Nephron (organoid): ENCODE results near the gene ADAMTS12.

ENCODE experiments used
- H3K27ac Mint-ChIP-seq, 3 experiments: 2 replicates each; pipeline ENCODE4 v1.8.0; 2020; ENCODE audit warnings: mixed read lengths in 3 of 3, mild to moderate bottlenecking in 2 of 3, moderate library complexity in 1 of 3
- H3K27me3 Mint-ChIP-seq: 2 replicates; pipeline ENCODE4 v1.8.0; 2021; ENCODE audit warnings: low read depth, mild to moderate bottlenecking, moderate library complexity, mixed read lengths
- H3K36me3 Mint-ChIP-seq: 2 replicates; pipeline ENCODE4 v1.8.0; 2020; ENCODE audit warnings: low read depth, mixed read lengths
- H3K4me1 Mint-ChIP-seq: 2 replicates; pipeline ENCODE4 v1.8.0; 2020; ENCODE audit warnings: mixed read lengths
- H3K4me3 Mint-ChIP-seq, 3 experiments: 2 replicates each; pipeline ENCODE4 v1.8.0; 2020; ENCODE audit warnings: mild to moderate bottlenecking in 3 of 3, mixed read lengths in 3 of 3, moderate library complexity in 2 of 3
- H3K9me3 Mint-ChIP-seq: 2 replicates; pipeline ENCODE4 v1.8.0; 2020; ENCODE audit warnings: mixed read lengths
- CTCF ChIP-seq, 3 experiments: fragments of 200-600 bp; sonication (generic); IDR thresholded peaks; one replicate each; pipeline ENCODE4 v1.5.0; 2021; ENCODE audit warnings: antibody characterized with exemption in 3 of 3; ENCODE audit not compliant: unreplicated experiment in 3 of 3

The ADAMTS12 gene

DNA sequence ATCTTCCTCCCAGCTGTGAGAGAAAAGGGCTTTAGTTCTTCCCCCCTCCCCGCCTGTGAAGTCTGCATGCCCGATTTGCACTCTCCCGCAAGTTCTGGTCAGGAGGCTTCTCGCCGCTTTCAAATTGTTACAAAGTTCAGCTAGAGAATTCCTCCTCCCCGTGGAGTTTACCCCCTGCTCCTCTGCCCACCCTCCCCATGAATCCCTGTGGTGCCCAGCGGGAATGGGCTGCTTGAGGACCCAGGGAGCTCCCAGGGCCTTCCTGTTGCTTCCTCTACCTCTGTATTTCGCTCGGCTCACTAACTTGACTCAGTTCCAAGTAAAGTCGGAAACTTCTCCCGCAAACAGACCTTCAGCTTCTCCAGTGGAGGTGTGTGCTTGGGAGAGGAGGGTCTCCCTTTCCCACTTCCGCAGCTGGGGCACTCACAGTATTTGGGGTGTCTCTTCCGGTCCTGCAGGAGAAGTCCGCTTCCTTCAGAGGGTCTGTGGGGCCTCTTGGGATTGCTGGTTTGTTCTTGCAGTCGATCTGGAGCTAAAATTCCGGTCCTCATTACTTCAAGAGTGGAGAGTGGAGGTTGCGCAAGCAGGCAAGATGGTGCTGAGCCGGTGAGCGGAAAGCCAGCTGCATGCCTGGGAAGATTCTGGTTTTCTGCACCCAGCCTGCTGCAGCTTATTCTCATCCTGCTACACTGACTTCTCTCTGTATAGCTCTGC is 97.8 kb downstream of the ADAMTS12 start:
- peak overlapping the region; percentile 40 to 43 (median 43) for H3K27ac Mint-ChIP-seq

DNA sequence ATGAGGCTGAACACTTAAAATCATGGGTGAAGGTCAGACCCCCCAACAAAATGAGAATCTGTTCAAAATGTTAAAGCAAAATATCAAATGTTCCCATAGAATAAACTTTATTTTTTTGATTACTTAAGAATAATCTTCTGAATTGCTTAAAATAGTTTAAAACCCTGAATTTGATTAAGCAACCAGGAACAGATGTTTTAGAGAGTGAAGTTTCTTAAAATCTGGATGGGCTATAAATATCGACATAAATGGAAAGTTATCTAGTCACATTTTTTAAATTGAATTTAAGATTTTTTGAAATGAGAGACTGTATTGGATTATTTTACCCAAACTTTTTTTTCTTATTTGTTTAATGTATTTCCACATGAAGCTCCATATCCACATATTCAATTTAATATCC is 98.5 kb downstream of the ADAMTS12 start:
- H3K36me3 Mint-ChIP-seq = no peaks in the 10 kb centered on the region
- H3K27ac Mint-ChIP-seq = peak overlapping the region in 1 of 3 experiments; percentile 43

More for the DNA sequence above, 97.8 kb downstream of the ADAMTS12 start:
- H3K4me3 Mint-ChIP-seq = no peak overlapping the region
- no peaks in the 10 kb centered on the region for H3K9me3 Mint-ChIP-seq
- no peaks in the 10 kb centered on the region for H3K27me3 Mint-ChIP-seq
- no peak for TF ChIP-seq CTCF (IDR thresholded peaks at IDR 0.05; ENCODE audit: unreplicated experiment in 3 of 3)
- H3K4me1 Mint-ChIP-seq = no peaks in the 10 kb centered on the region
- H3K36me3 Mint-ChIP-seq = no peaks in the 10 kb centered on the region

DNA sequence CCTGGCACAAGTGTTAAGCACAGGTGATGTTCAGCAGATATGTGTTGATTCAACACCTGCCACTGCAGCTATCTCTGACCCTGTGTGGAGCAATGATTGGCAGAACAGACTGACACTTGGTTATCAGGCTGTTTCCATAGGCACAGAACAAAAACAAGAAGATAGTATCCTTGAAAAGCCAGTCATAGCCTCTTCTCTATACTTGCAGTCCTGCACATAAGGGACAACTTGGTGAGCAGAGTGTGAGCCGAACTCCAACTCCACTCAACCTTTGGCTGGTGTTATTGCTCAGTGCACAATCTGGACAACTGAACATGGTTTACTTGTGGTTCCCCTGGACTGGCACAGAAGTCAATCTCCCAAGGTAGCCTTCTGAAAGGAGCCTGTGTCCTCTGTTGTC is 99.2 kb downstream of the ADAMTS12 start:
- H3K4me3 Mint-ChIP-seq = no peak overlapping the region
- H3K27ac Mint-ChIP-seq = no peak overlapping the region
- no peaks in the 10 kb centered on the region for H3K9me3 Mint-ChIP-seq
- no peaks in the 10 kb centered on the region for H3K4me1 Mint-ChIP-seq
- no peaks in the 10 kb centered on the region for H3K36me3 Mint-ChIP-seq
- no peak for TF ChIP-seq CTCF (IDR thresholded peaks at IDR 0.05; ENCODE audit: unreplicated experiment in 3 of 3)
- H3K27me3 Mint-ChIP-seq = no peaks in the 10 kb centered on the region

More for the DNA sequence above, 98.5 kb downstream of the ADAMTS12 start:
- H3K4me1 Mint-ChIP-seq = no peaks in the 10 kb centered on the region
- no peaks in the 10 kb centered on the region for H3K9me3 Mint-ChIP-seq
- H3K27me3 Mint-ChIP-seq = no peaks in the 10 kb centered on the region
- no peak for TF ChIP-seq CTCF (IDR thresholded peaks at IDR 0.05; ENCODE audit: unreplicated experiment in 3 of 3)
- no peak overlapping the region for H3K4me3 Mint-ChIP-seq

- Mint-ChIP-seq H3K27me3 (no peaks in the 10 kb centered on the region), H3K36me3 (no peaks in the 10 kb centered on the region), H3K4me3 (no peak overlapping the region), H3K4me1 (no peaks in the 10 kb centered on the region), H3K9me3 (peaks cover 9% of the 10 kb centered on the region), H3K27ac (no peak overlapping the region)
- no peak for TF ChIP-seq CTCF (IDR thresholded peaks at IDR 0.05; ENCODE audit: unreplicated experiment in 3 of 3)
These were observed 102.2 kb downstream of the ADAMTS12 start for GRCh38 chr5:33789567-33789957.

DNA sequence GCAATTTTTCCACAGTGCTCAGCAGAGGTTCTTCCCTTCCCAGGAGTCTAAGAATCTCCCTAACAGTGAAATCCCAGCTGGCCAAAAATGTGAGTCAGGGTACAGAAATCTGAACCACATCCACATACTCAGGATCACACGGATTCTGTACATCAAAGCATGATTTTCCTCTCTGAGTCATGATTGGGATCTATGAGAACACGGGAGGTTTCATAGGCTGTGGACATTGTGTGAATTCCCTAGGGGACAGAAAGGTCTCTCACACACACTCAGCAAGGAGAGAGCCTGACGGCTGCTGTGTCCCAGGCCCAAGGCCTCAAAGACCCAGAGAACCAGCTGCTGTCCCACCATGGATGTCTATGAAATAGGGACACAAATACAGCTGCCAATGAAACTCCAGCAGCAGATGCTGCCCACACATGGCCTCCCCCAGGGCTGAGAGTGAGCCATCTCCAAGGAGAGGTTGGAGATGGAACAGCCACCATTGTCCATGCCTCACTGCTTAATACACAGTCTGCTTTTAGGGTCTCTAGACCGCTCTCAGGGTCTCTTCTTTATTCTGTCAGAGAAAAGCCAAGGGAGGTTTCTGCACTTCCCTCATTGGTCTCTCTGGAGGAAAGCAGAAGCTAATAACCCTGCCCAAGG is 102.7 kb downstream of the ADAMTS12 start:
- TF ChIP-seq CTCF (IDR thresholded peaks at IDR 0.05; ENCODE audit: unreplicated experiment in 3 of 3) = no peak
- Mint-ChIP-seq H3K27ac (no peak overlapping the region), H3K4me1 (no peaks in the 10 kb centered on the region), H3K4me3 (no peak overlapping the region), H3K9me3 (peaks cover 9% of the 10 kb centered on the region), H3K27me3 (no peaks in the 10 kb centered on the region), H3K36me3 (no peaks in the 10 kb centered on the region)

- H3K27ac Mint-ChIP-seq = no peak overlapping the region
These were observed 106.2 kb downstream of the ADAMTS12 start for GRCh38 chr5:33785571-33785970.

More at GRCh38 chr5:33785571-33785970, 106.2 kb downstream of the ADAMTS12 start:
- H3K27me3 Mint-ChIP-seq = no peaks in the 10 kb centered on the region
- no peak overlapping the region for H3K4me3 Mint-ChIP-seq
- peaks cover 16% of the 10 kb centered on the region for H3K9me3 Mint-ChIP-seq
- H3K36me3 Mint-ChIP-seq = no peaks in the 10 kb centered on the region
- H3K4me1 Mint-ChIP-seq = peaks cover 8% of the 10 kb centered on the region
- no peak for TF ChIP-seq CTCF (IDR thresholded peaks at IDR 0.05; ENCODE audit: unreplicated experiment in 3 of 3)
